Measurements from ENCODE around the gene GPHN.
A peak's percentile ranks its signal among the peaks of the same experiment; 100 is the strongest.
"Not testable (repeated sequence)": the region's sequence is repeated elsewhere in the genome, so short reads cannot be mapped to it uniquely, and the experiment has no call there.

The GPHN gene

DNA sequence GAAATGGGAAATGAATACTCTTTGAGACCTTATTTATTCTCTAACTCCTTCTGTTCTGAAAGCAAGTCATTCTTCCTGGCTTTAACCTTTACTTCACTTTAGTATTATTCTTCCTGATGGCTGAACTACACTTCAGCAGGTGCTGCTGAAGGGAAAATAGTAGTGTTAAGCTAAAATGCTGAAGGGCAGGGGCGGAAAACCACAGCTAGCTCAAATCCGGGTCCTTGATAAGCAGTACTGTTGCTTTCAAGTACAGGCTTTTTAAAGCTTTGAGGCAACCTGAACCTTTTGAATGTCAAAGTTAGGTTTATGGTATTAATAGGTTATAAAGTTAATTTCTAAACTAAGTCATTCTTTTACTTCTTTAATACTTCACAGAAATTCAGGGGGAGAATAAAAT is 11.0 kb upstream of the GPHN start:
- peak overlapping the region; percentile 22; the same call in 1 of the 2 replicates for H3K4me3 ChIP-seq (ENCODE audit: low read length)
- peak; percentile 80 for DNase-seq (ENCODE audit: low read depth, low spot score)

DNA sequence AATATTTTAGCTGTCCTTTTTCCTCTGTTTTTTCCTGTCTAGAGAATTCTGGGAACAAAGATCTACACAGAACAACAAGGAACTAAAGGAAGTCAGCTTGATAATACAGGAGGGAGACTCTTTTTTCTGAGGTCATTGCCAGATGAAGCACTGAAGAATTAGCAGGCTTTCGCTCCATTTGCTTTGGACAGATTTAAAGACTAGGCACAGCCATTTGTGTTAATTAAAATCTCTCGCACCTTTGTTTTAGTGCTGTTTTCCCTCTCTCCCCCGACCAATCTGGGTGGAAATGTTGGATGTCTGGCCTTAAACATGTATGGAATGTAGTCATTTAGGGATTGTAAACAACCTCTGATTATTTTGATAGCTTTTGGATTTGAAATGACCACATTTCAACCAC is 9.6 kb upstream of the GPHN start:
- no peak for DNase-seq (ENCODE audit: low read depth, low spot score)
- H3K4me3 ChIP-seq (ENCODE audit: low read length) = no peak overlapping the region

DNA sequence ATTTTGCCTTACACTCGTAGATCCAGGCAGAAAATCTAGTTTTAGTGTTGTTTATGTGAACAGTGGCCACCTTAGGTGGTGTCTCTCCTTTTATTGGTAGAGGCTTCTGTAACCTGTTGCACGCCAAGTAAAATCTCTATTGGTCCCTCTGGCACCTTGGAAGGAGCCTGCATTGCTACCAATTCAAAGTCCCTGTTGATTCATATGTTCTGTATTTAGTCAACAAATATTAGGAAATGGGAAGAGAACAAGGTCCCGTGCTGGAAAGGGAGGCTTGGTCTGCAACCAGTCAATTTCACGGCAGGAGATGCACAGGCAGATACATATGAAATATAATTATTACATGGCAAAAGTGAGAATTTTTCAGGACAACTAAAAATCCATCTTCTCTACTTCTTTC is 6.4 kb upstream of the GPHN start:
- DNase-seq (ENCODE audit: low read depth, low spot score) = no peak
- H3K4me3 ChIP-seq (ENCODE audit: low read length) = no peak overlapping the region

DNA sequence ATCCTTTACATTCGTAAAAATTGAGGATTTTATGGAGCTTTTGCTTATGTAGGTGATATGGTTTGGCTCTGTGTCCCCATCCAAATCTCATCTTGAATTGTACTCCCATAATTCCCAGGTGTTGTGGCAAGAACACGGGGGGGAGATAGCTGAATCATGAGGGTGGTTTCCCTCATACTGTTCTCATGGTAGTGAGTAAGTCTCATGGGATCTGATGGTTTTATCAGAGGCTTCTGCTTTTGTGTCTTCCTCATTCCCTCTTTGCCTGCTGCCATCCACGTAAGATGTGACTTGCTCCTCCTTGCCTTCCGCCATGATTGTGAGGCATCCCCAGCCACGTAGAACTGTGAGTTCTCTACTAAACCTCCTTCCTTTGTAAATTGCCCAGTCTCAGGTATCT is 5.1 kb upstream of the GPHN start:
- not testable (repeated sequence) for H3K4me3 ChIP-seq (ENCODE audit: low read length); DNase-seq (ENCODE audit: low read depth, low spot score)

DNA sequence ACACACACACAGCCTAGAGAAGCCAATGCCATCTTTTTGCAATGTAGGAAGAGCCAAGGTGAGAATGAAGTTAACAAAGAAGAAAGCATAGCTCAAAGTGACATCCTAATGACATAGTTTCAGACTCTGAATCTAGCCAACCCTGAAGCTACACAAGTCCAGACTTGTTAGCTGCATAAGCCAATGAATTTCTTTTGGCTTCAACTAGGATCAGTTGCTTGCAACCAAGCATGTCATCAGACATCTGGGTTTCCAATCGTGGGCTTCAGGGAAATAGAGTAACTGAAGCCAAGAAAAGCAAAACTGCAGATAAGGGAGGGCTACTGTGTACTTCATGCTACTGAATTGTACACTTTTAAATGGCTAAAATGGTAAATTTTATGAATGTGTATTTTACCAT is 4.4 kb upstream of the GPHN start:
- DNase-seq (ENCODE audit: low read depth, low spot score) = no peak
- H3K4me3 ChIP-seq (ENCODE audit: low read length) = no peak overlapping the region

DNA sequence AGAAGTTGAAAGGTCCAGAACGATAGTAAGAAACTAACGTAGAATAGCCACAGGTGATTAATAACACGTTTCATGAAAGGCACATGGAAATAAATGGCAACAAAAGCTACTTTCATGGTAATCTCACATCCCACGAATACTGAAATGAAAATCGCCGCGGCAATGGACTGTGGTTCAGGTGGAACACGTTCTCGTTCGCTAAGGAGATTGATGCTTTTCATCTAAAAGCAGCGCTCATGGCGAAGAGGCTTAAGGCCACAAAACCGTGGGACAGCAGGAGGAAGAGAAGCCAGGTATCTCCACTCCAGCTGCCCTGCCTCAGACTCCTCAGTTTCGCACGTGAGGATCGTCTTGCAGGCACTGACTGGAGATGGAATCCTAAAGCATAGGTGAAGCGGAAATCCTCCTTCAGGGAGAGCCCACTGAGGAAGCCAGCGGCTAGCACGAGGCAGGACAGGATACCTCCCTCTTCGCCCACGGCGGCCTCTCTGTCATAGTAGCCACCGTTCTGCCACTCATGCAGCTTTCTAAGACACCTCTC is 696 bp upstream of the GPHN start:
- peak; percentile 45 for DNase-seq (ENCODE audit: low read depth, low spot score)
- peak overlapping the region; percentile 96 for H3K4me3 ChIP-seq (ENCODE audit: low read length)

DNA sequence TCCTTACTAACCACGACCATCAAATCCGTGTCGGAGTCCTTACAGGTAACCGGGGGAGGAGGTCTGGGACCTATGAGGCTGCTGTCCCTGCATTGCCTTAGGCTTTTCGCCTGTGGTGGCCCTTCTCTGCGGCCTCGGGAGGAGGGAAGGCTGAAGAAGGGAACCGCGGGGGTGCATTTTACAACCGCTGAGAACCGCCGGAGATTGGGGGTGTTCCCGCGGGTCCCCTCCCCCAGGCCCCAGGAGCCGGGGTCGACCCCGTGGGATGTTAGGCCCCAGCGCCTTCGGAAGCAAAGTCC is 549 bp downstream of the GPHN start:
- peak overlapping the region; percentile 96 for H3K4me3 ChIP-seq (ENCODE audit: low read length)
- no peak for DNase-seq (ENCODE audit: low read depth, low spot score)

DNA sequence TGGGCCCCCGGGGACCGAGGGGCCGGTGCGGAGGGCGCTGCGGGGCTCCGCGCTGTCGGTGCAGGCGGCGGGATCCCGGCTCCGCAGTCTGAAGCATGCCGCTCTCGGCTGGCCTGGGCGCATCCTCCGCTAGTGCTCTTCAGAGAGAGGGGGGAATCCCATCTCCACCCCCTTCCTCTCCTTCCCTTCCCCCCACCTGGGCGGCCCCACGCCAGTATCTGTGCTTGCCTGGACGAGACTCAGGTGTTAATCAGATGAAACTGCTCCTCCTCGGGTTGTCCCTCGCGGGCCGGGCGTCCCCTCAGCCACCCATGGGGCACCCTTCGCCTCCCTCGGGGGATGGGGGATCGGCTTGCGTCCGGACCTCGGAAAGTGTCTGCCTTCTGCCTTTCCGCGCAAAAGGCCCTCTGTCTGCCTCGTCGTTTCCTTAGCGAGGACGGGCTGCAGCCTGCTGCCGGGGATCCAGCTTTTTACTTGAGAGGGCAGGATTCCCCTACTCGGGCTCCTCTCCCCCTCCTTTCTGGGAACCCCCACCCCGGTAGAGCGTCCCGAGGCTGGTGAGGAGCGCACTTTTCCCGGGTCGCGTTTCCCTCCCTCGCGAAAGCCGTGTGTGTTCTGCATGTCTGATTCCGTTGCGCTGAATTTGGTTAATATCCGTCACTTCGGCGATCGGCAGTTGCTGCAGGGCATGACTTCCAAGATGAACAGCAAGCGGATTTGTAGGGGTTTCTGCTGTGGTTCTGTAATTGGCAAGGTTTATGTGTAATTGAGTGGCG is 1.1 kb downstream of the GPHN start:
- DNase-seq (ENCODE audit: low read depth, low spot score) = no peak
- peak overlapping the region; percentile 96 for H3K4me3 ChIP-seq (ENCODE audit: low read length)

DNA sequence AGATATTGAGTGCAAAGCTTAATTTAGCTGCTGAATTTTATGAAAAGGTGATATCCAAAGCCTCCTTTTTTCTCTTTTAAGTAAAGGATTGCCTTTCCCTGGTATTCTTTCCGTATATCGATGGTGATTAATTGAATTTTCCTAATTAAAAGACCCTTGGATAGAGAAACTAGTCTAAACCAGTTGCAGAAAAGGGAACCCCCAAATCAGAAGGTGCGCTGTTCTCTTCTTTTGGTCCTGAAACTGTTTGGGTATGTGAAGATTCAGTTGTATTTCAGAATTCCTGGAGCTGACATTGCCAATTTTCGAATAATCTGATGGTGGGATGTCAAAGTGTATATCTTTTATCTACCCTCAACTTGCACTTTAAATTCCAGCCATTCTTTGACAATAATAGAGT is 1.9 kb downstream of the GPHN start:
- no peak for DNase-seq (ENCODE audit: low read depth, low spot score)
- no peak overlapping the region for H3K4me3 ChIP-seq (ENCODE audit: low read length)

DNA sequence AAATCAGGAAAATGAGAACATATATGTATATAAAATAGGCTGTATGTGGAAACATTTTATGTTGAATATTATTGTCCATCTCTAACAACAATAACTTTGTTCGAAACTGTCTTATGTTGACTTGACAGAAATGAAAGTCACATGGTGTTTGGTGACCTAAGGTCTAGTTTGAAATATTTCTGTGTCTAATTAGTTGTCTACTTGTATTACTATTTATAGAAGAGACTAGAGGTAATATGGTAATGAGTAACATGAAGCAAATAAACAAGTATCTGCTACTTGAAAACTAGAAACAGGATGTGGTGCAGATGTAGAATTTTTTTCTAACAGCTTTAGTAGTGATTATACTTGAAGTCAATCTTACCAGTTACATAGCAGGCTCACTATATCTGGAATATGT is 3.9 kb downstream of the GPHN start:
- DNase-seq (ENCODE audit: low read depth, low spot score) = peak; percentile 41
- no peak overlapping the region for H3K4me3 ChIP-seq (ENCODE audit: low read length)

DNA sequence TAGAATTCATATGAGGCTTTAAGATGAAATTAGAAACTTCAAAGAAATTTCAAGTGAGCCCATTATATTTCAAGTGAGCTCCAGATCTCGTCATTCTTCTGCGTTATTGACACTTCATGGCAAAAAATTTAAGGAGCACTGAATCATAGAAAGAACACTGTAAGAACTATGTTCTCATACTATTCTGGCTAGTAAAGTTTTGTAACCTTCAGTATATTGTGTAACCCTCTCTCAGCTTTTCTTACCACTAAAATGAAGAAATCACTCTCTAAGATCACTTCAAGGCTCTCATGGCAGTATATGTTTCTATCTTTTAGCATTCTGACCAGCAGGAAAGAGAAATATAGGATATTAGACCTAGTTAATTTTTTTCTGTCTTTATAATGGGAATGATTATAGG is 6.3 kb downstream of the GPHN start:
- no peak for DNase-seq (ENCODE audit: low read depth, low spot score)
- H3K4me3 ChIP-seq (ENCODE audit: low read length) = no peak overlapping the region

DNA sequence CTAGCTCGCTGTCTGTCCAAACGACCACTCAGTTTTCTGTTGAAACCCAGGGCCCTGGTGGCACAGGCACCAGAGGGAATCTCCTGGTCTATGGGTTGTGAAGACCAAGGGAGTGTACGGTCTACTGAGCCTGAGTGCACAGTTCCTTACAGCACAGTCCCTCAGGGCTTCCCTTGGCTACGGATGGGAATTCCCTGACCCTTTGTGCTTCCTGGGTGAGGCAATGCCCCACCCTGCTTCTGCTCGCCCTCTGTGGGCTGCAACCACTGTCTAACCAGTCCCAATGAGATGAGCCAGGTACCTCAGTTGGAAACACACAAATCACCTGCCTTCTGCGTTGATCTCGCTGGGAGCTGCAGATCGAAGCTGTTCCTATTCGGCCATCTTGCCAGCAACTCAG is 22.6 kb downstream of the GPHN start:
- H3K4me3 ChIP-seq (ENCODE audit: low read length) = no peak overlapping the region
- DNase-seq (ENCODE audit: low read depth, low spot score) = no peak

DNA sequence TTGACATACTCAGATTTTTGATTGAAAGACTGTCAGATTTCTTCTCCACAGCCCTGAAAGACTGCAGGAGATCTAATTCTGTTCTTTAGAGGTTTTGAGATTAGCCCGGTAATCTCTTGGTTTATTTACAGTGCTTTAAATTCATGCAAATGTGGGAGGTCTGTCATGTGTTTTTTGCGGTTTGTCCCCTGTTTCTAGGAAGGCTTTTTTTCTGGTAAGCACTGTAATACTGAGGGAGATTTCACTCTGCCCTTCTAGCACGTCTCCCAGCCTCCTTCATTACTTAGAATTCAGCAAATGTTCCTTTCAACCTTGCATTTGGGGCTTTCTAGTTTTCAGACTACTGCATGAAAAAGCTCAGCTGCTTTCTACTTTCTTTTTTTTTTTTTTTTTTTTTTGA is 31.1 kb downstream of the GPHN start:
- no peak overlapping the region for H3K4me3 ChIP-seq (ENCODE audit: low read length)
- peak; percentile 27 for DNase-seq (ENCODE audit: low read depth, low spot score)

DNA sequence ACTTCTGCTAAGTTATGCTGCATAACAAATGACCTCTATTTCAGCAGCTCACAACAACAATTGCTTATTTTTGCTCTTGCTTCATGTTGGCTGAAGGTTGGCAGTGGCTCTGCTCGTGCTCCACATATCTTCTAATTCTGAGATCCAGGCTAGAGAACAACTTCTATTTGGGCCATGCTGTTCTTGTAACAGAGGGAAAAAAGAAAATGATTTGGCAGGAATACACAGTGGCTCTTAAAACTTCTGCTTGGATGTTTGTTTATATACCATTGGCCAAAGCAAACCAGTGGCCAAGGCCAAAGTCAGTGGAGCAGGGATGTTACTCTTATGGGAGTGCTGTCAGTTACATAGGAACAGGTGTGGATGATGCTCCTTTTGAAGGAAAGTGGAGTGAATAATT is 32.1 kb downstream of the GPHN start:
- DNase-seq (ENCODE audit: low read depth, low spot score) = no peak
- no peak overlapping the region for H3K4me3 ChIP-seq (ENCODE audit: low read length)

DNA sequence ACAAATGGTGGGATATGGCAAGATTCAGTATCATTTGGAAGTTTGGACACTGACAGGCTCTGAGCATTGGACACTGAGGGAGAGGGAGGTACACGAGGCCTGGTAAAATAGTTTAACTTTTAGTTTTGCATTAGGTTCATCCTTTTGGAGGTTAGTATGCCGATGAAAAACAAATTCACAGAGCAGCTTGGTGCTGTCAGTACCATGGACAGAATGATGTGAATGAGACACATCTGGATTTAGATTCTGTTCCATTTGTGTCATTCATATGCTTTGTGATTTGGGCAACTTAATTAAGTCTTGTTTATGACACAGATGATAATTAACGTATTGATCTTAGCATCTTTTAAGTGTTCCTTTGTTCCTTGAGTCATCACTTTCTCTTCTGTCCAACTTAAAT is 33.7 kb downstream of the GPHN start:
- no peak for DNase-seq (ENCODE audit: low read depth, low spot score)
- H3K4me3 ChIP-seq (ENCODE audit: low read length) = no peak overlapping the region

DNA sequence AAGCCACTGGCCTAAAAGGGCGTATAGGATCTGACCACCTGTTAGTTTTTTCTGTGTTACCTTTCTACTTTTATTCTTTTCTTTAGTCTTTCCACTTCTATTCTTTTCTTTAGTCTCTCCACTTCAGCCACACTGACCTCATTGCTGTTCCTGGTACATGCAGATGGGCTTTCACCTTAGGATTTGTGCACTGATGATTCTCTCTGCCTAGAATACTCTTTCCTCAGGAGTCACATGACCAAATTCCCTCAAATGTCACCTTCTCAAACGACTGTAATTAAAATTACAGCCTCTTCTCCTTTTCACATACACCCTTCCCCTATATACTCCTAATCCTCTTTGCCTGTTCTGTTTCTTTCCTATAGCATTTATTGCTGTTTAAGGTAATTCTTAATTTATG is 36.0 kb downstream of the GPHN start:
- H3K4me3 ChIP-seq (ENCODE audit: low read length) = no peak overlapping the region
- no peak for DNase-seq (ENCODE audit: low read depth, low spot score)

DNA sequence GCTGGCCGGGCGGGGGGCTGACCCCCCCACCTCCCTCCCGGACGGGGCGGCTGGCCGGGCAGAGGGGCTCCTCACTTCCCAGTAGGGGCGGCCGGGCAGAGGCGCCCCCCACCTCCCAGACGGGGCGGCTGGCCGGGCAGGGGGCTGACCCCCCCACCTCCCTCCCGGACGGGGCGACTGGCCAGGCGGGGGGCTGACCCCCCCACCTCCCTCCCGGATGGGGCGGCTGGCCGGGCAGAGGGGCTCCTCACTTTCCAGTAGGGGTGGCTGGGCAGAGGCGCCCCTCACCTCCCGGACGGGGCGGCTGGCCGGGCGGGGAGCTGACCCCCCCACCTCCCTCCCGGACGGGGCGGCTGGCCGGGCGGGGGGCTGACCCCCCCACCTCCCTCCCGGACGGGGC is 37.2 kb downstream of the GPHN start:
- not testable (repeated sequence) for DNase-seq (ENCODE audit: low read depth, low spot score); H3K4me3 ChIP-seq (ENCODE audit: low read length)

DNA sequence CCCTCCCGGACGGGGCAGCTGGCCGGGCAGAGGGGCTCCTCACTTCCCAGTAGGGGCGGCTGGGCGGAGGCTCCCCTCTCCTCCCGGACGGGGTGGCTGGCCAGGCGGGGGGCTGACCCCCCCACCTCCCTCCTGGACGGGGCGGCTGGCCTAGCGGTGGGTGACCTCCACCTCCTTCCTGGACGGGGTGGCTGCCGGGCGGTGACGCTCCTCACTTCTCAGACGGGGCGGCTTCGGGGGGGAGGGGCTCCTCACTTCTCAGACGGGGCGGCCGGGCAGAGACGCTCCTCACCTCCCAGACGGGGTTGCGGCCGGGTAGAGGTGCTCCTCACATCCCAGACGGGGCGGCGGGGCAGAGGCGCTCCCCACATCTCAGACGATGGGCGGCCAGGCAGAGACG is 37.8 kb downstream of the GPHN start:
- DNase-seq (ENCODE audit: low read depth, low spot score); H3K4me3 ChIP-seq (ENCODE audit: low read length): not testable (repeated sequence)

DNA sequence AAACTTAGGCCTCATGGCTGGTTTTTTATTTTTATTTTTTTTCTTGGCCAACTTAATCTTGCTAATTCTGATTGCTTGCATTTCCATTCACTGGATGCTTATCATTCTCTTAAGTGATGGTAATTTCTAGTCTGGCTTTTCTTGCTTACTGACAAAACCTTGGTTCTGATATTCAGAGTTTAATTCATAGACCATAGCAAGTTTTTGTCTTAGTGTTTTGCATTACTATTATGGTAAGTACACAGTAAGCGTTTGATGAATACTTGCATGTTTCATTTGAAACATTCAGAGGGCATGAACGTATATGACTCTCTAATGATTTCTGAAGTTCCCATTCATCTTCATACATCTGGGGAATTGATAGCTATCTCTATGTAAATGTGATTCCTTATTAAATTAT is 55.8 kb downstream of the GPHN start:
- no peak overlapping the region for H3K4me3 ChIP-seq (ENCODE audit: low read length)
- DNase-seq (ENCODE audit: low read depth, low spot score) = no peak

DNA sequence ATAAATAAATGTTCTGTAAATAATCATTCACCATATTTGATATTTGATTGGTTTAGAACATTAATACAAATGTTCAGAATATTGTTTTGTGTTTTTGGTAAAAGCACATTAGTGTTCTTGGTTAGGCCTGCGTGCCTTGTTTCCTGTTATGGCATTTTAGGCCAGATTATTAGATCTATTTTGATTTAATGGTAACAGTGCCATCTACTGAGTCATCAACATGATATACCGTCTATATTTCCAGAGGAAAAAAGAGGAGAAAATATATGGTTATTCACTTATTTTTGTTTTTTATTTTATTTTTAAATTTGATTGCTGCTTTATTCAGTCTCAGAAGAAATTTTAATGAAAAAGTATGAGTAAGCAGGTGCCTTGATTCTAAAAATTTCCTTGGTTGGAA is 60.3 kb downstream of the GPHN start:
- no peak overlapping the region for H3K4me3 ChIP-seq (ENCODE audit: low read length)
- no peak for DNase-seq (ENCODE audit: low read depth, low spot score)

DNA sequence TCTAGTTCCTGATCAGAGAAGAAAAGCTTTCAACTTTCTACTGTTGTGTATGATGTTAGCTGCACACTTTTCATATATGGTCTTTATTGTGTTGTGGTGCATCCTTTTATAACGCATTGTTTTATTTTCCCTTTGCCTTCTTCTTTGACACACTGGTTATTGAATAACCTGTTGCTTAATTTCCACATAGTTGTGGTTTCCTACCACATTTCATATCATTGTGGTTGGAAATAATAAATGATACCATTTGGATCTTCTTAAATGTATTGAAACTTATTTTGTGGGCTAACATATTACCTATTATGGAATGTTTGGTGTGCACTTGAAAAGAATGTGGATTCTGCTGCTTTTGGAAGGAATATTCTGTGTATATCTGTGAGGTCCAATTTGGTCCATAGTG is 64.9 kb downstream of the GPHN start:
- no peak for DNase-seq (ENCODE audit: low read depth, low spot score)
- H3K4me3 ChIP-seq (ENCODE audit: low read length) = no peak overlapping the region

Measured in Jurkat, Clone E6-1 (cell line).